Tibial nerve (tissue), 4 donors: ENCODE data around the gene CCDC126.

Experiments used
- CTCF ChIP-seq, 5 experiments: fragments of 200-600 bp in 3 of 5; fragments of 450-650 bp in 2 of 5; sonication (generic) in 3 of 5; IDR thresholded peaks; one replicate each; pipeline ENCODE4 v1.5.1; 2016 to 2019; ENCODE audit warnings: antibody characterized with exemption in 5 of 5, mild to moderate bottlenecking in 3 of 5, moderate library complexity in 2 of 5
- EP300 ChIP-seq, 2 donors: sonication (generic); formaldehyde crosslinking; IDR thresholded peaks; one replicate each; pipeline ENCODE4 v1.6.1; 2017; ENCODE audit warnings: antibody characterized with exemption in 2 of 2, mild to moderate bottlenecking in 1 of 2
- POLR2A ChIP-seq, 2 donors: fragments of 450-650 bp; IDR thresholded peaks; one replicate each; pipeline ENCODE4 v1.6.1; 2017; ENCODE audit warnings: antibody characterized with exemption in 2 of 2, mild to moderate bottlenecking in 2 of 2, moderate library complexity in 2 of 2

- TF ChIP-seq CTCF (IDR thresholded peaks at IDR 0.05) (no peak), EP300 (IDR thresholded peaks at IDR 0.05) (no peak), POLR2A (IDR thresholded peaks at IDR 0.05) (no peak)
Observed at GRCh38 chr7:23689165-23689564, 92.0 kb downstream of the CCDC126 start.
